ENCODE data around the gene BPI.
"Not testable (repeated sequence)": the region's sequence is repeated elsewhere in the genome, so short reads cannot be mapped to it uniquely, and the experiment has no call there.

BPI gene

DNA sequence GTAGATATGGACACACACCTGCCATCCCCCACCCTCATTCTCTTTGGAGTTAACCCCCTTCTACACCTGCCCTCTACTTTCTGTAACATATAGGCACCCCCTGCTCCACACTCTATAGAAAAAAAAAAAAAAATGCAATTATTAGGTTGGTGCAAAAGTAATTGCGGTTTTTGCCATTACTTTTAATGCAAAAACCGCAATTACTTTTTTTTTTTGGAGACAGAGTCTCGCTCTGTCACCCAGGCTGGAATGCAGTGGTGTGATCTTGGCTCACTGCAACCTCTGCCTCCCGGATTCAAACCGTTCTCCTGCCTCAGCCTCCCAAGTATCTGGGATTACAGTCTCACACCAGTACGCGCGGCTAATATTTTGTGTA, 35.6 kb downstream of the BPI start:
- DNase-seq: not testable (repeated sequence)

DNA sequence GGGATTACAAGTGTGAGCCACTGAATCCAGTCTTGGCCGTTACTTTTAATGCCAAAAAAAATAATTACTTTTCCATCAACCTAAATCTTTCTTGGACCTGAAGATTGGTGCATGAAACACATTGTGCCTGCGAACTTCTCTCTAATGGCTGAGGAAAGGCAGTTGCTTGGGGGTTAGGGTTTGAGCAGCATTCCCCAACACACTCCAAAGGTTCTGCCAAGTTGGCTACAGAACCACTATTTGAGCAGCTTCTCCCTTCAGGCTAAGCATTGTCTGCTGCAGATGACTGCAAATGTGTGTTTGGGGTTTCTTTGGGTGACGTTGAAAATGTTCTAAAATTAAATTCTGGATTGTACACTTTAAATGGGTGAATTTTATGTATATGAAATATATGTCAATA, 36.0 kb downstream of the BPI start:
- no peak for DNase-seq

DNA sequence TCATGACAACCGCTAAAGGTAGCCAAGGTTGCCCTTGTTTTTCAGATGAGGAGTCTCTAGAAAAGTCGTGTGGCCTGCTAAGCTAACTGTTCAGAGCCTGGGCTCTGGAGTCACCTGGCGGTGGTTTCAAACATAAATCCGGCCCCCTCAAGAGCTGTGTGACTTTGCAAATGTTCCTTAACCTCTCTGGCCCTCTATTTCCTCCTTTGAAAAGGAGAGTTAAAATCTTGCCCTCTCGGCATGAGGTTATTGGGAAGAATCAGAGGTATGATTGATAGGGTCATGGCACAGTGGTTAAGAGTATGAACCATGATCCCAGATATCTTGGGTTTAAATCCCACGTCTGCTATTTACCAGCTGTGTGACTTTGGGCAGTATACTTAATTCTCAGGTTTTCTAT, 36.7 kb downstream of the BPI start:
- no peak for DNase-seq

DNA sequence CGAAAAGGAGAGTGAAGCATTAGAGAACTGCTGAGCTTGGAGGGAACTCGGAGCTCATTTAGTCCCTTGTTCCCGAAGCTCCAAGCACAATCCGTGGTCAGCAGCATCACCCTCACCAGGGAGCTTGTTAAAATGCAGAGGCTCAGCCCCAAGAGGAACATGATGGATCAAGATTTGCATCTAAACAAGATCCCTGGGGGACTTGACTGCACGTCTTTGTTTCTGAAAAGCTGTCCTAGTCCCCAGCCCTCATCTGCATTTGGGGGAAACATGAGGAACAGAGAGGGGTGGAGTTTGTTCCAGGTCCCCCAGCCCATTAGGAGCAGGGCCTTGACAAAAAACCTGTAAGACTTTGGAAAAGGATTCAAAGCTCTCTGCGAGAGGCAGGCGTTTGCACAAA, 38.3 kb downstream of the BPI start:
- DNase-seq: no peak

DNA sequence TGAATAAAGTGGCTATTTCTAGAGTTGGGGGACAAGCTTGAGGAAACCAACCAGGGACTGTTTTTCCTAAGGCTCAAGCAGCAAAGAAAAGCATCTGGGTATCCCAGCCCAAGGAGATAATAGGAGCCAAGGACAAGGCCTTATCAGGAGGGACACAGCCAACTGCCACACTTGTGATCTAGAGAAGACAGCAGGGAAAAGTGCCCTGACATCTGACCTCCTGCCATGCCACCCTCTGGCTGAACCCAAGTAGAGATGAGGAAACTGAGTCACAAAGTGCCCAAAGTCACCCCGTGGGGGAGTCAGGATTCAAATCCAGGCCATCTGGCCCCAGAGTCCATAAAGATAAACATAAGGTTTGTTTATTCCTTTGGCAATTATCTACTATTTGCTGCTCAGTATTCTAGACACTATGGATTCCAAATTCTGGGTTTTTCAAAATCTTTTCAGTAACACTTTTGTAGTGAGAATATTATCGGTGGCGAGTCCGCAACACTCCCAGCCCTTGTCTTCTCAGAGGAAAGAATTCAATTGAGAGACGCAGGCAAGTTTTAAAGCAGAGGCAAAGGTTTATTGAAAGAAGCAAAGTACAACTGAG, 38.9 kb downstream of the BPI start:
- no peak for DNase-seq

DNA sequence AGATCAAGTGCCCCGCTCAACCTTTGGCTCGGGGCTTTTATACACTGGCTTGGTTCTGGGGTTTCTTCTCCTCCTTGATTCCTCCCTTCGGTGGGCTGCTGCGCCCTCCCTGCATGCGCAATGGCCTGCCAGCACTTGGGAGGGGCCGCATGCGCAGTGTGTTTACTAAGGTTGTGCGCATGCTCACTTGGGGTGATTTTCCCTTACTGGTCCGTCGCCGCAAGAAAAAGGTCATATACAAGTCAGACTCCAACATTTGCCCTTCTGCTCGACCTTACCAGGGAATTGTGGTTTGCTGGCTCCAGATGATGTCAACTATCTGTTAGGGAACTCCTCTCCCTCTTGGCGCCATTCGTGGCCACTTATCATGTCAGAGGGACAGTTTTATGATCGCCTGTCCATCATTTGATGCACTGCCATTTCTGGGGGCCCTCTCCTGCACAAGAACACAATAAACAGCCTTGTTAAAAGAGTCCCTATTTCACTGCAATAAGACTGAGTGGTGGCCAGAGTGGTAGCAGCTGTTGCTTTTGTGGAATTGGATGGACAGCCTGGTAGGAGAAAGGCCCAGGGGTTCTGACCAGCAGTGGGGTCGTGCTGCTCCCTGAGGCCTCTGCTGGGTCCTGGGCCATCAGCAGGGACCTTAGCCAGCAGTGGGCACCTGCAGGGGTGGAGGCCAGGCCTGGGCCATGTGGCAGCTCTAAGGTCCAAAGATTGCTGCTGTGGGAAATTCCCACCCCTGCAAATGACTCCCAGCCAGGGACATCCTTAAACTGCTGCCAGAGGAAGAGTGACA, 39.6 kb downstream of the BPI start:
- DNase-seq: peak; percentile 25

DNA sequence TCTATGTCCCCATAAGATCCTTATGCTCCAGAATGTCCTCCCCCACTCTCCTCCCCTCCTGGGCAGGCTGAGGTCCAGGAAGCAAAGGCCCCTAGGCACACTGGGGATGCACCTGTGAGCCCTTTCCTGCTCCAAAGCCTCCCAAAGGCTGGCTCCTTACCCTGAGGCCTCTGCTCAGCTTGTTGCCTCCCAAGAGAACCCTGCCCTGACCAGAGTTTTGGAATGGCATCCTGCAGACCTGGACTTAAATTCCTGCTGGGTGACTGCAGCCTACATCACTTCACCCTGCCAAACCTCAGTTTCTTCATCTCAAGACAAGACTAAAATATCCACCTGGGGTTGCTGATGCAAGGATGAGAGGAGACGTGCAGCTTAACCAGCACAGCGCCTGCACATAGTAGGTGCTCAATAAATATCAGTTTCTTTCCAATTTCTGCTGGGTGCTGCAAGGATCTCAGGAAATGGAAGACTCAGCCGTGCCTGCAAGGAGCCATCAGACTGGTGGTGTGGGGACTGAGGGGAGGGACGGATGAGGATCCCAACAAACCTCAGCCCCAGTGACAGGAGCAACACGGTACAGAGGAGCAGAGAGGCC, 40.2 kb downstream of the BPI start:
- DNase-seq: no peak

DNA sequence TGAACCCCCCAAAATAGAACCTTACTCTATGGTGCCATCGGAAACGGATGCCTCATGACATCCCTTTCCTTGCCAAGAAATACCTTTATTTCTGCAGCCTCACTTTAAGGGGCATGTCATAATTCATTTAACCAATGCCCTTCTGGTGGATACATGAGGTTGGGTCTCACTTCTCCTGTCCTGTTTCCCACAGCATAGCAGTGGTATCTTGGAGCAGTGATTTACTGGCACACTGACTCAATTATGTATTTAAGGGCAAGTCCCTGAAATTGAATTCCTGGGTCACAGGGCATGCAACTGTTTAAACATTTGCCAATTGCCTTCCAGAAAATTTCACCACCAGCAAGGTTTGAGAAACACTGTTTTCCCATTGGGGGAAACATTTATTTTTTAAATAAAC, 41.7 kb downstream of the BPI start:
- no peak for DNase-seq

DNA sequence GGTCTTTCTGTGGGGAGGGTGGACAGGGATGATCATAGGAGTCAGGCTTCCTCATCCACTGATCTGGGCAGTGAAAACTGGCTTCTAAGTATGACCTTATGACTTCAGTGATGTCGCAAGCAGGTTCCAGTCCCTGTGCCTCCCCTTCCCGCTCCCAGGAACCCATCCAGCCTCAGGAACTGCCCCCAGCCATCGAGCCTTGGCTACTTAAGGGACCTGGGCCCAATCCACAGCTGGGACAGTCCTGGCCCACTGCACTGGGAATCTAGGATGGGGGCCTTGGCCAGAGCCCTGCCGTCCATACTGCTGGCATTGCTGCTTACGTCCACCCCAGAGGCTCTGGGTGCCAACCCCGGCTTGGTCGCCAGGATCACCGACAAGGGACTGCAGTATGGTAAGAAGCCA, 42.3 kb downstream of the BPI start, which contains the start of gene LBP:
TSS of gene LBP (plus strand) at position 236 of the 405 bp plus-strand sequence. CDS start at position 271, 35 bp downstream.
- no peak for DNase-seq

DNA sequence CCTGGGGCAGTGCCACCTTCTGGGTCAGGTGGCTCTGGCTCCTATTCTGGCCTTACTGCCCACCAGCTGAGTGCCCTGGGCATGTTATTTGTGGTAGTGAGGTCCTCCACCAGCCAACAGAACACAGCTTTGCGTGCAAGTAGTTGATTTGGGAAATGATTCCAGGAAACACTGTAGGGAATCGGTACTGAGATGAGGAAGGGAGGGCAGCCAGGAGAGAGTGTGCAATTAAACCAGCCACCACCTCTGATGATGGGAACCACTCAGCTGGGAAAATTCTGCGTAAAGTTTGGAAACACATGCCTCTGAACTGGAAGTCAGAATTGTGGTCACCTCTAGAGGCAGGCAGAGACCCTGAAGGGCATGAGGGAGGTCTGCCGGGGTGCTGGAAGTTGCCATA, 42.8 kb downstream of the BPI start:
- no peak for DNase-seq

DNA sequence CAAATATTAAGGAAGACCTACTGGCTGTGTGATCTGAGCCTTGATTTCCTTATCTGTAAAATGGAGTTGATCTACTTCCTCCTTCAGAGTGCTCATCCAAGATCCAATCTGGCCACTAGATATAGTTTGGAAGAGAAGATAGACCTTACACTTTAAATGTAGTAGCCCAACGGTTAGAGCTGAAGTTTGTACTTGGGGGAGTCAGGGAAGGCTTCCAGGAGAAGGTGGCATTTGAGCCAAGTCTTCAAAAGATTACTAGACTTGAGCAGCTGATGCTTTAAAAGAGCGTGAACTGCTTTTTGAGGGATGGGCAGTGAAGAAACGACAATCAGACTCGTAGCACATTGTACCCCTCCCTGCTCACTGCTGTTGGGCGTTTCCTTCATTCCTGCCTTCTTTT, 45.9 kb downstream of the BPI start:
- no peak for DNase-seq

DNA sequence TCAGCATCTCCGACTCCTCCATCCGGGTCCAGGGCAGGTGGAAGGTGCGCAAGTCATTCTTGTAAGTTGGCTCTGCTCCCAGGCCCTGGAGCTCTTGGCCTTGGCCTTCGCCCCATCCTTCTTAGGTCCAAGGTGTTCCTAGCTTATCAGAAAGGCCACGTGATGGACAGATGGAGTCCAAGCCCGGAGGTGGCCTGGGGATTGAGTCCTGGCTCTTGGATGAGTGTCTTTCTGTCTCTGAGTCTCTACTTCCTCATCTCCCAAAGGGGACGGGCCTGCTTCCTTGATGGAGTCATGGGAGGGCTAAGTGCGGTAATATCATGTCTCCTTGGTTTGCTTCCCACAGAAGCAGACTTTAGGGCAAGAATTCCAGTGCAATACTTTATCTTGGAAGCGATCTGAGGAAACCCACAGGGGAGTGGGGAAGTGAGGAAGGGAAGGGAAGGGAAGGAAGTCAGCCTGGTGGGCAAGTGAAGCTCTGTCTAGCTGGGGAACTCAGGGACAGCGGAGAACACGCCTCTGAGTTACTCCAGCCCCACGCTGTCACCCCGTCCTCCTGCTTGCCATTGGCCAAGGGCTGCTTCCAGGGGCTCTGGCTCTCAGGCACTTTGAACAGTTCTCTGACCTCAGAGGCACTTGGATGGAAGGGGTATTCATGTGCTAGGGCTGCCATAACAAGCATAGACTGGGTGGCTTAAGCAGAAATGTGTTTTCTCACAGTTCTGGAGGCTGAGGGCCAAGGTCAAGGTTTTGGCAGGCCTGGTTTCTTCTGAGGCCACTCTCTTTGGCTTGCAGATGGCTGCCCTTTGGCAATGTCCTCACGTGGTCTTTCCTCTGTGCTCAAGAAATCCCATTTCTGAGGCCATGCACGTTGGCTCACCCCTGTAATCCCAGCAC, 47.2 kb downstream of the BPI start:
- DNase-seq: no peak

DNA sequence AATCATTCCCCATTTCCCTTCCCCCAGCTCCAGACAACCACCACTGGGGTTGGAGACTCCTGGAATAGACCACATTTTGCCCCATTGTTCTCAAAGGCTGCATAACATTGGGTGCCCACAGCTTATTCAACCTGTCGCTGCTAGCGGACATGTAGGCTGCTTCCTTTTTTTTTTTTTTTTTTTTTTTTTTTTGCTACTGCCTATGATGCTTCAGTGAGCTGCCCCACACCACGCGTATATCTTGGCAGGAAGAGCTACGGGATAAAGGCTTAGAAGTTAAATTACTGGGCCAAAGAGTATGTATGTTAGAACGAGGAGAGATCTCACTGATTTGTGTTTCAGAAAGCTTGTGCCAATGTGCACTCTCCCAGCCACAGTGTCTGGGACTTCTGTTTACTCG, 49.4 kb downstream of the BPI start:
- no peak for DNase-seq

DNA sequence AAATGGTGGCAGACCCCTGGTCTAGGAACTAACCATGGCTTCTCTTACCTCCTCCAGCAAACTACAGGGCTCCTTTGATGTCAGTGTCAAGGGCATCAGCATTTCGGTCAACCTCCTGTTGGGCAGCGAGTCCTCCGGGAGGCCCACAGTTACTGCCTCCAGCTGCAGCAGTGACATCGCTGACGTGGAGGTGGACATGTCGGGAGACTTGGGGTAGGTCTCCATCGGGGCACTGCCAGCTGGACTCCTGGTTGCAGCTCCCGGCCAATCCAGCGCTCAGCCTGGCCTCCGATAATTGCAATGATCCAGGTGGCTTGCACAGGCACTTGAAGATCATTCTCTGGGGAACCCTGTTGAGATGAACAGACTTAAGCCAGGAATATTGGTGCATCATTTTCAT, 50.3 kb downstream of the BPI start:
- no peak for DNase-seq

DNA sequence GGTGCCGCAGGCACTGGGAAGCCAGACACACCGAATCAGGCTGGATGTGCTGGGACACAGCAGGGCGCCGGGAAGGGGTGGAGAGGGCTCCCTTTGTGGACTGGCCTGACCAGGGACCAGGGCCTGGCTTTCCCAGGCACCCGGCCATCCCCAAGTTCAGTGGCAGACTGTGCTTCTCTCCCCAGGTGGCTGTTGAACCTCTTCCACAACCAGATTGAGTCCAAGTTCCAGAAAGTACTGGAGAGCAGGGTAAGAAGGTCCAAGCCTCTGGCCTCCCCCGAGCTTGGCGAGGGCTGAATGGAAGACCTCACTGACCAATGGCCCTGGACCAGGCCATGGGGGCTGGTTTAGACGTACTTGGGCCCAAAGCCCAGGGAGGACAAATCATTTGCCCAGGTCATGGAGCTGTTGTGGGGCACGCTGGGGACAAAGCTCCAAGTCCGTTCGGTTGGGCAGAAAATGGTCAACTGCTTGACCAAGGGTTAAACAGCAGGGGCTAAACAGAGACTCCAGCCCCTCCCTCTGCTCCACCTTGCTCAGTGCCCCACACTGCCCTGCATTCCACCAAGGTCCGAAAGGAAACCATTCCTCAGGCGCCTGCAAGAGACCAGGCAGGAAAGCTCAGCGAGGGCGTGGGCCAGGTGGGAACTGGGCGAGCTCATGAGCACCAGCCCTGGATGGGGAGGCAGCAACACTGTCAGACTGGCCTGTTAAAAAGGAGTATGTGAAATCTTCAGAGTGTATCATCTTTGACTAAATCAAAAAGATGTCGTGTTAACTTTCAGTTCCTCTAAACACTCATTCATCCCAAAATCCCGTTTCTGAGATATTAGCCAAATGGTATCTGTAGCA, 51.4 kb downstream of the BPI start:
- DNase-seq: no peak

DNA sequence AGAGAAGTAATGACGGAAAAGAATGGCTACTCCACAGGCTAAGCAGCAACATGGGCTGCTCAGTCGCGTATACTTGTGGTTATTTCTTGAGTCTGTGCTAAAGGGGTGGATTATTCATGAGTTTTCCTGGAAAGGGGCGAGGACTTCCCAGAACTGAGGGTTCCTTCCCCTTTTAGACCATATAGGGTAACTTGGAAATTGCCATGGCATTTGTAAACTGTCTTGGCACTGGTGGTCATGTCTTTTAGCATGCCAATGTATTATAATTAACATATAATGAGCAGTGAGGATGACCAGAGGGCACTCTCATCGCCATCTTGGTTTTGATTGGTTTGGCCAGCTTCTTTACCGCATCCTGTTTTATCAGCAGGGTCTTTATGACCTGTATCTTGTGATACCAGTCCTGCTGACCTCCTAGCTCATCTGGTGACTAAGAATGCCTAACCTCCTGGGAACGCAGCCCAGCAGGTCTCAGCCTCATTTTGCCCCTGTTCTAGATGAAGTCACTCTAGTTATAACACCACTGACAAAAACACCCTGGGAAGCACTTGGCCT, 53.8 kb downstream of the BPI start:
- DNase-seq: peak; percentile 13

DNA sequence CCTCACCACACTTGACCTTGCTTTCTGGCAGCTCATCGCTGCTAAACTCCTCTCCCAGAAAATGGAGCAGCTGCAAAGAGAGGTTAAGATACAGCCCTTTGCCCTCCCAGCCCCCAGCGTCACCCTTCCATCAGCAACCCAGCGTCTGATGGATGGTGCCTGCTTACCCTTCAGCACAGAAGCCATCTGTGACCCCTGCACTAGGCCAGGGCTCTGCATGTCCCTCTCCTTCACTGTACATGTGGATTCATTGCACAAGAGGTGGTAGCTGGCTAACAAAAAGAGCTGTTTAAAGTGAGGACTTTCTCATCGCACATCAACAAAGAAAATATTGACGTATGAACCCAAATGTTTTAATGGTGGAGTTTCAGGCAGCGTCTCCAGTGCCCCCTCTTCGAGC, 54.6 kb downstream of the BPI start:
- no peak for DNase-seq

DNA sequence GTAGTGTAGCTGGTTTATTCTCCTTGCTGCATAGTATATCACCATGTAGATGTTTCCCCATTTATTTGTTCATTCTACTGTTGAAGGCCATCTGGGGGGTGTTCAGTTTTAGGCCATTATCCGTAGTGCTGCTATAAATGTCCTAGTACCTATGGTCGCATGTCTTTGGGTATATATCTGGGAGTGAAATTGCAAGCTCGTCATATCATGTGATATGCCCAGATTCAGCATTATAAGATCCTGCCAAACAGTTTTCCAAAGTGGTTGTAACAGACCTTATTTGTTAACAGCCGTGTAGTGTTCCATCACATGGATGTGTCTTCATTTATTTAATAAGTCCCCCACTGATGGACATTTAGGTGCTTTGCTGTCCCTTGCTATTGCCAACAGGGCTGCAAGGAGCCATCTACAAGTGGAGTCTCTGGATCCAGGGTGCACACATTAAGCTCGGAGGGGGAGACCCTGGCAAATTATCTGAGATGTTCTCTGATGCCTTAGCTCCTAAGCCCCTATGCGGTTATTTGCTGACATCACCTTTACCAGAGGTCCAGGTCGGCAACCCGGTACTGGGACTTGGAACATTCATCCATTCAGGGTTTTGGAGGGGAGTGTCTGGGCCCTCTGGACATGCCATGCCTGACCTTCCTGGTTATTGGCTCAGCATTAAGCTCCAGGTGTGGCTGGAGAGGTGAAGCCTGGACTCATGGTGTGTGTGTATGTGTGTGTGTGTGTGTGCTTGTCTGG, 59.2 kb downstream of the BPI start:
- DNase-seq: no peak

DNA sequence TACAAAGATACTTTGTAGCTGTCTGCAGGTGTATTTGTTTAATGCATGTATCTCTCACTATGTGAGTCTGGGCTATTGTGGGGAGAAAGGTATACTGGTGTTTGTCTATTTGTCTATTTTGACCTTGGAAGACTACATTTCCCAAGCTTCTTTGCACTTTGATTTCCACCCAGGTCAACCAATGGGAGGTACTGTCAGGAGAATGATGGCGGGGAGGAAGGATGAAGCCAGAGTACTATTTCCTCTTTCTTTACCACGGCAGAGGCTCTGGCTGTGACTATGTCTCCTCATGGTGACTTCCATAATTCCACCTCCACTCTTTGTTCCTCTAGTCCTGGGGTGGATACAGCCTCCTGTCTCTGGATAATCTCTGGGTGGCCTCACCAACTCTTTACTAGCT, 65.4 kb downstream of the BPI start:
- no peak for DNase-seq

DNA sequence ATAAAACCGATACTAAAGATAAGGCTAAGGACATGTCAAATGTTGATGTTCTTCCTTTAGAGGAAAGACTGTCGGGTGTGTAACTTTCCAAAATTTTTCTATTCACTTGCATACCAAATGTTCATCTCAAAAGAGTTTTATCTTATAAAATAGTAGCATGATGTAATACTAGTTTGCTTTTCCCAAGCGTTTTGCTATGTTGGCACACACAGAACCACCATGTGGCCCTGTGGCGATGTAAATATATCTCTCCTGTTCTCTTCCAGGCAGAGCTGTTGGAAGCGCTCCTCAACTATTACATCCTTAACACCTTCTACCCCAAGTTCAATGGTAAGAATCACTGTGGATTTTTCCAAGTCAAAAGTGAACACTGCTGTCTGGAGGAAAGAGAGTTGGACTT, 68.8 kb downstream of the BPI start:
- DNase-seq: no peak

DNA sequence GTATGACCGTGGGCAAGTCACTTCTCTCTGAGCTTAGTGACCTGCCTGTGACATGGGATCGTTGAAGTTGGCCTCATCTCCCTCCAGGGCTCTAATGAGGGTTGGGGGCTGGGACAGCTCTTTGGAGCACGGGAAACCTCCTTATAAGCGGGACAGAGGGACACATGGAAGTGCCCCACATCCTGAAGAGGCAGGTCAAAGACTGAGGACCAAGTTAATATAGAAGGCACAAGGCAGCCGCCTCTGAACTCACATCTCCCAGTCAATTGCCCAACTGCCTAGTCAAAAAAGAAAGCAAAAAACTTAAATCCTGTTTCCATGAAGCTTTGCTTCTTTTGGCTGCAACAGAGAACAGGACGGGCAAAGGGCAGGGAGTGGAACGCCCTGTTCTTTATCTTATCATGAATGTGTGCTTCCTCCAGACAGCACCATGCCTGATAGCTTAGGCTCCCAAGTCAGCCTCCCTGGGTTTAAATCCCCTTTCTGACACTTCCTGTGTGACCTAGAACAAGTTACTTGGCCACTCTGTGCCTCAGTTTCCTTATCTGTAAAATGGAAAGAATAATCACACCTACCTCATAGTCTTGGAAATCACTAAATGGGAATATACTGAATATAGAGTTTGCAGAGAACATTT, 69.4 kb downstream of the BPI start:
- no peak for DNase-seq
